WI38 (cell line): ENCODE data around the gene TUBA3C.
"Not testable (repeated sequence)": the region's sequence is repeated elsewhere in the genome, so short reads cannot be mapped to it uniquely, and the experiment has no call there.

Source experiments
- H3K4me3 ChIP-seq: 2 replicates; pipeline ENCODE4 v1.5.1; 2011; ENCODE audit warnings: low read depth, mild to moderate bottlenecking, control low read depth, low read length
- CTCF ChIP-seq: IDR thresholded peaks from 2 replicates; pipeline ENCODE4 v1.5.1; 2012; ENCODE audit warnings: low read depth, mild to moderate bottlenecking, control low read depth, low read length

TUBA3C gene

GRCh38 chr13:19182536-19182935 lies 912 bp upstream of the TUBA3C start:
- no peak for TF ChIP-seq CTCF
- H3K4me3 ChIP-seq = no peak overlapping the region

- no peak for TF ChIP-seq CTCF
- no peak overlapping the region for H3K4me3 ChIP-seq
Measured at GRCh38 chr13:19181021-19181620, 503 bp downstream of the TUBA3C start.

DNA sequence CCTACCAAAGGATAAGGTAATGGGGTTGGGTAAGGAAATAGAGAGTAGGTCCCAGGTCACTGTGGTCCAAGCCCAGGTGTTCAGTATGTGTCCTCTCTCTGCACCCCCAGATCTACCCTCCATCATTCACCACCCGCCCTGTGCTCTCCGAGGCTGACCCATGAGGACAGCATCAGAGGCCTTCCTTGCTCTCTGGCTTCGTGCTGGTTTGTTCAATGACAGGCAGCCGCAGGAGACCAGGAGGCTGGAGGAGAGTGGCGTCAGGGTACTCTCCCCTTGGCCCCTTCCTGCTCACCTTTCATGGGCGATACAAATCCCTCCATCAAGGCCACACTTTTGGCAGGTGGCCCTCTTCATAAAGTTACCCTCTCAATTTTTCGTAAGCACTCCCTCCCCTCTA lies 1.7 kb downstream of the TUBA3C start:
- no peak overlapping the region for H3K4me3 ChIP-seq
- no peak for TF ChIP-seq CTCF

GRCh38 chr13:19178901-19179593 lies 2.6 kb downstream of the TUBA3C start:
- H3K4me3 ChIP-seq = no peak overlapping the region
- TF ChIP-seq CTCF = no peak

DNA sequence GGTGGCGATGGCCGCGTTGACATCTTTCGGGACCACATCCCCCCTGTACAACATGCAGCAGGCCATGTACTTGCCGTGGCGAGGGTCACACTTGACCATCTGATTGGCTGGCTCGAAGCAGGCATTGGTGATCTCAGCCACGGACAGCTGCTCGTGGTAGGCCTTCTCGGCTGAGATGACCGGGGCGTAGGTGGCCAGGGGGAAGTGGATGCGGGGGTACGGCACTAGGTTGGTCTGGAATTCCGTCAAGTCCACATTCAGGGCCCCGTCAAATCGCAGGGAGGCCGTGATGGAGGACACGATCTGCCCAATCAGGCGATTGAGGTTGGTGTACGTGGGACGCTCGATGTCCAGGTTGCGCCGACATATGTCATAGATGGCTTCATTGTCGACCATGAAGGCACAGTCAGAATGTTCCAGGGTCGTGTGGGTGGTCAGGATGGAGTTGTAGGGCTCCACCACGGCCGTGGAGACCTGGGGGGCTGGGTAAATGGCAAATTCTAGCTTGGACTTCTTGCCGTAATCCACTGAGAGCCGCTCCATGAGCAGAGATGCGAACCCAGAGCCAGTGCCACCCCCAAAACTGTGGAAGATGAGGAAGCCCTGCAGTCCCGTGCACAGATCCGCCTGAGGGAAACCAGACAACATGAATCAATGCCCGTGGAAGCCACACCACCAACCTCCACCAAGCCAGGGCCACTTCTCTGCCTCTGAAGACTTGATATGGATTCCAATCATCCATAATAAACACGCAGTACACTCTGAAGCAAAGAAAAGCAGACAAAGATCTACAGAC lies 4.4 kb downstream of the TUBA3C start:
- H3K4me3 ChIP-seq = not testable (repeated sequence)

DNA sequence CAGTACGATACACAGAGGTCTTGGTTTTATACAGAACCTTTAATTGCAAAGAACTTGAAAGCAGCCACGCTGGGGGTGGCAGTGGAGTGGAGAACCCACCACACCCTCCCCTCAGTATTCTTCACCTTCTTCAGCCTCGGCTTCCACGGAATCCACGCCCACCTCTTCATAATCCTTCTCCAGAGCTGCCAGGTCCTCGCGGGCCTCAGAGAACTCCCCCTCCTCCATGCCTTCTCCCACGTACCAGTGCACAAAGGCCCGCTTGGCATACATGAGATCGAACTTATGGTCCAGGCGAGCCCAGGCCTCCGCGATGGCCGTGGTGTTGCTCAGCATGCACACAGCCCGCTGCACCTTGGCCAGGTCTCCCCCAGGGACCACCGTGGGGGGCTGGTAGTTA lies 7.9 kb downstream of the TUBA3C start:
- H3K4me3 ChIP-seq = no peak overlapping the region
- no peak for TF ChIP-seq CTCF

- TF ChIP-seq CTCF = no peak
- no peak overlapping the region for H3K4me3 ChIP-seq
Measured at GRCh38 chr13:19172647-19173030, 9.0 kb downstream of the TUBA3C start.
